ENCODE measurements around the gene ANXA4. TPM values are rescaled to one million over a fixed set of nuclear protein-coding genes. Genes with fewer than 3 reads are reported as not detected.

The ANXA4 gene
- total RNA-seq, 1 donor from 2014 or later: 52.9 TPM

- peaks cover 32% of the 10 kb centered on the region for H3K36me3 Mint-ChIP-seq (ENCODE audit: low read depth)
- H3K4me1 Mint-ChIP-seq (ENCODE audit: low read depth): peaks cover 43% of the 10 kb centered on the region
- intact Hi-C loops (cut with micrococcal nuclease): loop anchor here (10.0 kb wide), 2 partner anchors 358 to 722 kb away; no protein-coding TSS in a partner anchor
- peaks cover 9% of the 10 kb centered on the region for H3K9me3 Mint-ChIP-seq
- no peak overlapping the region for H3K27ac Mint-ChIP-seq
- DNase-seq (ENCODE audit: low spot score): no peak
- H3K27me3 Mint-ChIP-seq (ENCODE audit: low read depth): no peaks in the 10 kb centered on the region
- H3K4me3 Mint-ChIP-seq (ENCODE audit: low read depth): no peak overlapping the region
Observed at GRCh38 chr2:69776886-69777785, 35.2 kb downstream of the ANXA4 start.

- Mint-ChIP-seq H3K4me1 (ENCODE audit: low read depth) (peaks cover 37% of the 10 kb centered on the region), H3K27ac (no peak overlapping the region), H3K27me3 (ENCODE audit: low read depth) (no peaks in the 10 kb centered on the region), H3K9me3 (peaks cover 9% of the 10 kb centered on the region), H3K4me3 (ENCODE audit: low read depth) (no peak overlapping the region), H3K36me3 (ENCODE audit: low read depth) (peaks cover 32% of the 10 kb centered on the region)
- intact Hi-C loops (cut with micrococcal nuclease): loop anchor here (10.0 kb wide), 2 partner anchors 357 to 723 kb away; no protein-coding TSS in a partner anchor
- no peak for DNase-seq (ENCODE audit: low spot score)
Observed at GRCh38 chr2:69777786-69778105, 35.8 kb downstream of the ANXA4 start.

GRCh38 chr2:69779258-69780001 lies 37.5 kb downstream of the ANXA4 start:
- Mint-ChIP-seq H3K27me3 (ENCODE audit: low read depth) (no peaks in the 10 kb centered on the region), H3K9me3 (peaks cover 9% of the 10 kb centered on the region), H3K4me3 (ENCODE audit: low read depth) (no peak overlapping the region), H3K4me1 (ENCODE audit: low read depth) (peaks cover 27% of the 10 kb centered on the region), H3K27ac (no peak overlapping the region), H3K36me3 (ENCODE audit: low read depth) (peaks cover 38% of the 10 kb centered on the region)
- intact Hi-C loops (cut with micrococcal nuclease): loop anchor here (10.0 kb wide), 2 partner anchors 355 to 725 kb away; no protein-coding TSS in a partner anchor
- no peak for DNase-seq (ENCODE audit: low spot score)

- no peak overlapping the region for H3K4me3 Mint-ChIP-seq (ENCODE audit: low read depth)
Observed at GRCh38 chr2:69780921-69781320, 39.0 kb downstream of the ANXA4 start.

GRCh38 chr2:69781321-69782248 lies 39.7 kb downstream of the ANXA4 start:
- peaks cover 16% of the 10 kb centered on the region for H3K4me1 Mint-ChIP-seq (ENCODE audit: low read depth)
- no peak overlapping the region for H3K27ac Mint-ChIP-seq

More at GRCh38 chr2:69780921-69781320, 39.0 kb downstream of the ANXA4 start:
- H3K27me3 Mint-ChIP-seq (ENCODE audit: low read depth): no peaks in the 10 kb centered on the region
- intact Hi-C loops (cut with micrococcal nuclease): no loop called here
- H3K36me3 Mint-ChIP-seq (ENCODE audit: low read depth): peaks cover 36% of the 10 kb centered on the region
- peaks cover 9% of the 10 kb centered on the region for H3K9me3 Mint-ChIP-seq
- H3K4me1 Mint-ChIP-seq (ENCODE audit: low read depth): peaks cover 14% of the 10 kb centered on the region
- H3K27ac Mint-ChIP-seq: no peak overlapping the region
- DNase-seq (ENCODE audit: low spot score): no peak

GRCh38 chr2:69784228-69784627 lies 42.3 kb downstream of the ANXA4 start:
- Mint-ChIP-seq H3K27ac (no peak overlapping the region), H3K36me3 (ENCODE audit: low read depth) (peaks cover 31% of the 10 kb centered on the region), H3K4me3 (ENCODE audit: low read depth) (no peak overlapping the region), H3K4me1 (ENCODE audit: low read depth) (peaks cover 21% of the 10 kb centered on the region), H3K27me3 (ENCODE audit: low read depth) (no peaks in the 10 kb centered on the region), H3K9me3 (no peaks in the 10 kb centered on the region)
- no peak for DNase-seq (ENCODE audit: low spot score)
- intact Hi-C loops (cut with micrococcal nuclease): no loop called here

More at GRCh38 chr2:69781321-69782248, 39.7 kb downstream of the ANXA4 start:
- no peak for DNase-seq (ENCODE audit: low spot score)
- Mint-ChIP-seq H3K36me3 (ENCODE audit: low read depth) (peaks cover 30% of the 10 kb centered on the region), H3K9me3 (peaks cover 5% of the 10 kb centered on the region), H3K4me3 (ENCODE audit: low read depth) (no peak overlapping the region), H3K27me3 (ENCODE audit: low read depth) (no peaks in the 10 kb centered on the region)
- intact Hi-C loops (cut with micrococcal nuclease): no loop called here

GRCh38 chr2:69785358-69785757 lies 43.4 kb downstream of the ANXA4 start:
- peaks cover 39% of the 10 kb centered on the region for H3K36me3 Mint-ChIP-seq (ENCODE audit: low read depth)
- no peak overlapping the region for H3K4me3 Mint-ChIP-seq (ENCODE audit: low read depth)
- H3K9me3 Mint-ChIP-seq: no peaks in the 10 kb centered on the region

GRCh38 chr2:69786052-69786560 lies 44.2 kb downstream of the ANXA4 start:
- no peaks in the 10 kb centered on the region for H3K27me3 Mint-ChIP-seq (ENCODE audit: low read depth)
- peaks cover 21% of the 10 kb centered on the region for H3K4me1 Mint-ChIP-seq (ENCODE audit: low read depth)
- DNase-seq (ENCODE audit: low spot score): no peak
- intact Hi-C loops (cut with micrococcal nuclease): no loop called here
- H3K4me3 Mint-ChIP-seq (ENCODE audit: low read depth): no peak overlapping the region
- H3K9me3 Mint-ChIP-seq: no peaks in the 10 kb centered on the region
- H3K36me3 Mint-ChIP-seq (ENCODE audit: low read depth): peaks cover 39% of the 10 kb centered on the region
- H3K27ac Mint-ChIP-seq: no peak overlapping the region

More at GRCh38 chr2:69785358-69785757, 43.4 kb downstream of the ANXA4 start:
- DNase-seq (ENCODE audit: low spot score): no peak
- peaks cover 24% of the 10 kb centered on the region for H3K4me1 Mint-ChIP-seq (ENCODE audit: low read depth)
- intact Hi-C loops (cut with micrococcal nuclease): no loop called here
- no peaks in the 10 kb centered on the region for H3K27me3 Mint-ChIP-seq (ENCODE audit: low read depth)
- no peak overlapping the region for H3K27ac Mint-ChIP-seq

- intact Hi-C loops (cut with micrococcal nuclease): no loop called here
- Mint-ChIP-seq H3K27ac (peak overlapping the region; percentile 56), H3K4me1 (ENCODE audit: low read depth) (peaks cover 18% of the 10 kb centered on the region), H3K36me3 (ENCODE audit: low read depth) (peaks cover 33% of the 10 kb centered on the region), H3K4me3 (ENCODE audit: low read depth) (no peak overlapping the region), H3K9me3 (no peaks in the 10 kb centered on the region), H3K27me3 (ENCODE audit: low read depth) (no peaks in the 10 kb centered on the region)
- no peak for DNase-seq (ENCODE audit: low spot score)
Observed at GRCh38 chr2:69789175-69789721, 47.3 kb downstream of the ANXA4 start.

GRCh38 chr2:69789772-69790600 lies 48.1 kb downstream of the ANXA4 start:
- no peak for DNase-seq (ENCODE audit: low spot score)
- Mint-ChIP-seq H3K27me3 (ENCODE audit: low read depth) (no peaks in the 10 kb centered on the region), H3K4me3 (ENCODE audit: low read depth) (no peak overlapping the region), H3K36me3 (ENCODE audit: low read depth) (peaks cover 31% of the 10 kb centered on the region), H3K4me1 (ENCODE audit: low read depth) (peaks cover 18% of the 10 kb centered on the region), H3K27ac (no peak overlapping the region), H3K9me3 (no peaks in the 10 kb centered on the region)
- intact Hi-C loops (cut with micrococcal nuclease): no loop called here

- no peak for DNase-seq (ENCODE audit: low spot score)
- intact Hi-C loops (cut with micrococcal nuclease): no loop called here
- Mint-ChIP-seq H3K36me3 (ENCODE audit: low read depth) (peaks cover 31% of the 10 kb centered on the region), H3K27ac (no peak overlapping the region), H3K4me3 (ENCODE audit: low read depth) (no peak overlapping the region), H3K4me1 (ENCODE audit: low read depth) (peaks cover 18% of the 10 kb centered on the region), H3K27me3 (ENCODE audit: low read depth) (no peaks in the 10 kb centered on the region), H3K9me3 (no peaks in the 10 kb centered on the region)
Observed at GRCh38 chr2:69790601-69790959, 48.6 kb downstream of the ANXA4 start.

Measured in activated T-helper 2 cell treated with anti-CD3 and anti-CD28 coated beads, Interferon-gamma antibody, Interleukin-2, Interleukin-4, amounts not matched to agents 10 μg/mL and 5 μg/mL and 100 μg/mL, durations not matched to agents 14 hours and 24 hours and 36 hours (primary cell).